Neutrophil (primary cell): ENCODE measurements around the gene RFX4.

Source experiments
- H3K27ac ChIP-seq: fragments of 200-600 bp; sonication (generic); 2 replicates; pipeline ENCODE4 v1.5.1; 2016; ENCODE audit warnings: mild to moderate bottlenecking, moderate library complexity
- H3K27me3 ChIP-seq: fragments of 200-600 bp; sonication (generic); 2 replicates; pipeline ENCODE4 v1.6.0; 2016; ENCODE audit warnings: mild to moderate bottlenecking
- H3K36me3 ChIP-seq: fragments of 200-600 bp; sonication (generic); 2 replicates; pipeline ENCODE4 v1.5.1; 2017
- H3K4me1 ChIP-seq, 2 experiments: fragments of 200-600 bp in 1 of 2; sonication (generic) in 1 of 2; 1 replicate in 1 of 2; 2 replicates in 1 of 2; pipeline versions ENCODE4 v1.5.1 to v1.6.1; 2013 to 2016; ENCODE audit warnings: low read depth in 1 of 2, low read length in 1 of 2, mild to moderate bottlenecking in 1 of 2, moderate library complexity in 1 of 2; ENCODE audit not compliant: control insufficient read depth in 1 of 2, insufficient read depth in 1 of 2
- H3K4me3 ChIP-seq, 2 experiments: fragments of 200-600 bp in 1 of 2; sonication (generic) in 1 of 2; 1 replicate in 1 of 2; 2 replicates in 1 of 2; pipeline ENCODE4 v1.5.1; 2013 to 2016; ENCODE audit warnings: low read depth in 1 of 2, low read length in 1 of 2, mild to moderate bottlenecking in 1 of 2, moderate library complexity in 1 of 2
- H3K9me3 ChIP-seq: fragments of 200-600 bp; sonication (generic); 2 replicates; pipeline ENCODE4 v1.5.1; 2016
- TF ChIP-seq, protein P1 (sequence below): fragments of 200-600 bp; sonication (generic); IDR thresholded peaks from 2 replicates; pipeline ENCODE4 v1.5.1; 2016; ENCODE audit warnings: antibody characterized with exemption

RFX4 gene

GRCh38 chr12:106586278-106586802 lies 3.5 kb downstream of the RFX4 start:
- Histone ChIP-seq H3K27ac (no peak overlapping the region), H3K9me3 (no peaks in the 10 kb centered on the region), H3K4me3 (no peak overlapping the region), H3K36me3 (no peaks in the 10 kb centered on the region), H3K4me1 (no peaks in the 10 kb centered on the region), H3K27me3 (peaks cover 99% of the 10 kb centered on the region)
- TF ChIP-seq, protein P1, sequence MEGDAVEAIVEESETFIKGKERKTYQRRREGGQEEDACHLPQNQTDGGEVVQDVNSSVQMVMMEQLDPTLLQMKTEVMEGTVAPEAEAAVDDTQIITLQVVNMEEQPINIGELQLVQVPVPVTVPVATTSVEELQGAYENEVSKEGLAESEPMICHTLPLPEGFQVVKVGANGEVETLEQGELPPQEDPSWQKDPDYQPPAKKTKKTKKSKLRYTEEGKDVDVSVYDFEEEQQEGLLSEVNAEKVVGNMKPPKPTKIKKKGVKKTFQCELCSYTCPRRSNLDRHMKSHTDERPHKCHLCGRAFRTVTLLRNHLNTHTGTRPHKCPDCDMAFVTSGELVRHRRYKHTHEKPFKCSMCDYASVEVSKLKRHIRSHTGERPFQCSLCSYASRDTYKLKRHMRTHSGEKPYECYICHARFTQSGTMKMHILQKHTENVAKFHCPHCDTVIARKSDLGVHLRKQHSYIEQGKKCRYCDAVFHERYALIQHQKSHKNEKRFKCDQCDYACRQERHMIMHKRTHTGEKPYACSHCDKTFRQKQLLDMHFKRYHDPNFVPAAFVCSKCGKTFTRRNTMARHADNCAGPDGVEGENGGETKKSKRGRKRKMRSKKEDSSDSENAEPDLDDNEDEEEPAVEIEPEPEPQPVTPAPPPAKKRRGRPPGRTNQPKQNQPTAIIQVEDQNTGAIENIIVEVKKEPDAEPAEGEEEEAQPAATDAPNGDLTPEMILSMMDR = no peak

DNA sequence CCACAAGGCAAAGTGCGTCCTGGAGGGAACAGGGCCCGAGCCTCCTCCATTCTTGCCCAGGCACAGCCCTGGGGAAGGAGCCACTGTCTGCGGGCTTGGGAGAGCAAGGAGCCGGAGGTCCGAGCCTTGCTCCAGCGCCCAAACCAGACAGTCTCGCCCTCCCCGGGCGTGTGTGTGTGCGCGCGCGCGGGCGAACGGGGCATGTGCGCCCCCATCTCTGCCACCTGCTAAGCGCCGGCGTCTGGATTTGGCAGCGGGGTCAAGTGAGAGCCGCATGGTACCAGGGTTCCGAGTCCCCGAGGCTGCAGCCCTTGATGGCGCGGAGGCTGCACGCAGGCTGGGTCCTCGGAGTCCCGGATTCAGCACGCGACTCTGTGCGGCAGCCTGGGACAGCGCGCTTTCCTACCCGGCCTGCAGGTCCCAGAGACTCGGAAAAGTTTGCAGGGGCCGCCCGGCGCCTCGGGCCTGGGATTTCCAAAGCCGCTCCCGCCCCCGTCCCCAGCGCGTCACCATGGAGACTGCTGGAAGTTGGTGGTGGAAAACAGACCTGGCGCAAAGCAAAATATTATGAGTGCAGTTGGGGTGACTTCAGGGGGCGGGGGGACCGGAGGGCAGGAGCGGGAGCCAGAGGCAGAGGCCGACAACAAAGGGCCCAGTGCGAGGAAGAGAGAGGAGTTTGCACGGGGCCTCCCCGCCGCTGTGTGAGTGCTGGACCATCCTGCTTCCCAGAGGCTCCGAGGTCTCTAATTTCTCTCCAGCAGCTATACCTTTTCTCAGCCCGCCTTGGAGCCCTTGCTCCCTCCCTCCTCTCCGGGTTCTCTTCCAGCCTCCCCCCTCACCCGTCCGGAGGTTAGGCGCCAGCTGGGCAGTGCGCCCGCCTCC lies 4.2 kb downstream of the RFX4 start:
- H3K4me1 ChIP-seq = no peaks in the 10 kb centered on the region
- no peak overlapping the region for H3K27ac ChIP-seq
- no peak overlapping the region for H3K4me3 ChIP-seq
- H3K36me3 ChIP-seq = no peaks in the 10 kb centered on the region
- no peaks in the 10 kb centered on the region for H3K9me3 ChIP-seq
- TF ChIP-seq, protein P1 = no peak
- peaks cover 99% of the 10 kb centered on the region for H3K27me3 ChIP-seq

DNA sequence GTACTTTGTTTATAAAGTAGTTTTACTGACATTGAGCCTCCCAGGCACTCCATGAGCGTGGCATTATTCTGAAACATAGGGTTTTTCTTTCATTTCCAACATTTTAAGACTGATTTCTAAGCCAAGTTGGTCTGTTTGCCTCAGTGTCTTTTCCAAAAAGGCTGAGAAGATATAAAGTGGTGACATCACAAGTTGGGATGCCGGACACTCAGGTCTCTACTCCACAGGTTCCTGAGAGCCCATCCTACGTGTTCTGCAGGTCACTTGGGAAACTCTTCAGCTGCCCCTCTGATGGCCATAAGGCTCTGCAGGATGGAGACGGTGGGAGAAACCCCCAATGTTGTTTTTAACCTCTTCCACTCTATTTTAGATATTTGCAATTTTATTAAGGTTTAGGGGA lies 6.0 kb downstream of the RFX4 start:
- no peaks in the 10 kb centered on the region for H3K9me3 ChIP-seq
- H3K27me3 ChIP-seq = peaks cover 99% of the 10 kb centered on the region
- H3K4me1 ChIP-seq = no peaks in the 10 kb centered on the region
- no peaks in the 10 kb centered on the region for H3K36me3 ChIP-seq
- H3K4me3 ChIP-seq = no peak overlapping the region
- TF ChIP-seq, protein P1 = no peak
- no peak overlapping the region for H3K27ac ChIP-seq

GRCh38 chr12:106590601-106591000 lies 7.8 kb downstream of the RFX4 start:
- no peaks in the 10 kb centered on the region for H3K4me1 ChIP-seq
- H3K9me3 ChIP-seq = no peaks in the 10 kb centered on the region
- H3K36me3 ChIP-seq = no peaks in the 10 kb centered on the region
- H3K27ac ChIP-seq = no peak overlapping the region
- H3K27me3 ChIP-seq = peaks cover 99% of the 10 kb centered on the region
- no peak overlapping the region for H3K4me3 ChIP-seq
- TF ChIP-seq, protein P1 = no peak

- TF ChIP-seq, protein P1 = no peak
- H3K27ac ChIP-seq = no peak overlapping the region
- H3K9me3 ChIP-seq = no peaks in the 10 kb centered on the region
- H3K4me1 ChIP-seq = no peaks in the 10 kb centered on the region
- no peak overlapping the region for H3K4me3 ChIP-seq
- H3K36me3 ChIP-seq = no peaks in the 10 kb centered on the region
- H3K27me3 ChIP-seq = peaks cover 96% of the 10 kb centered on the region
These were observed 11.6 kb downstream of the RFX4 start for GRCh38 chr12:106594447-106594846.
